Renal cortical epithelial cell (primary cell): ENCODE results near the gene PKP2. TPM values are rescaled to one million over a fixed set of nuclear protein-coding genes. Genes with fewer than 3 reads are reported as not detected.

Experiments used
- DNase-seq: peaks from one replicate; pipeline ENCODE4 v3.0.0-alpha.2; 2011; ENCODE audit warnings: low read depth
- total RNA-seq: library from RNA; depleted of rRNA; stranded (reverse); fragments of >200 nt; gene quantifications from 2 replicates; pipeline ENCODE4 v1.2.3, GENCODE V29; 2014

PKP2 gene
- total RNA-seq, 1 donor from 2014 or later = 10.7 TPM

GRCh38 chr12:32755654-32756475, 140.7 kb downstream of the PKP2 start, which contains the start of gene YARS2:
Gene YARS2 (minus strand): TSS chr12:32755897. CDS start chr12:32755874, 23 bp downstream.
- DNase-seq = peak; percentile 98

GRCh38 chr12:32755051-32755653, 141.4 kb downstream of the PKP2 start:
- peak; percentile 90 for DNase-seq

GRCh38 chr12:32754111-32754510, 142.5 kb downstream of the PKP2 start:
- DNase-seq = peak; percentile 15

GRCh38 chr12:32753605-32754004, 143.0 kb downstream of the PKP2 start:
- DNase-seq = no peak

- DNase-seq = no peak
These were observed 153.3 kb downstream of the PKP2 start for GRCh38 chr12:32743264-32743663.

GRCh38 chr12:32742133-32742532, 154.4 kb downstream of the PKP2 start:
- no peak for DNase-seq

Other genes starting within 250 kb of the PKP2 start
- gene DNM1L, start 217.5 kb downstream of the PKP2 start, total RNA-seq = 103 and 105 TPM in 2 replicates
- 34.8 and 46.0 TPM in 2 replicates for gene YARS2, start 140.9 kb downstream of the PKP2 start, total RNA-seq